ENCODE measurements around the gene UGT2A2. TPM values are rescaled to one million over a fixed set of nuclear protein-coding genes. Genes with fewer than 3 reads are reported as not detected.

Gene UGT2A2
- total RNA-seq, 1 donor from 2014 or later, result not detected

DNA sequence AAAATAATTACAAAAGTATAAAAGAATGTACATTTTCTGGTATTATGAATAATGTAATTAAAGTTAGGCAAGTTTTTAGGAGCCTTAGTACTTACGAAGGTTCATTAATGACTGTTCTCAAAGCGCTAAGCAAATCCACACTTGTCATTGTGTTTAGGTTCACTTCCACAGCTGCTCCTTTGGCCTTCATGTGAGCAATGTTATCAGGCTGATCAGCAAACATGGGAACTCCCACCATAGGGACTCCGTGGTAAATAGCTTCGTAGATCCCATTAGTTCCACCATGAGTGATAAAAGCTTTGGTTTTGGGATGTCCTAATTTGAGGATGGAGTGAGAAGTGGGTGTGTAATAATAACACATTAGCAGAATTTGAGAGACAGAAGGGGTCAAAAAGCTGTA lies 45.1 kb downstream of the UGT2A2 start:
- no peak for TF ChIP-seq EZH2phosphoT487 (IDR thresholded peaks at IDR 0.05)
- TF ChIP-seq CTCF (IDR thresholded peaks at IDR 0.05), result no peak
- no peak for TF ChIP-seq EZH2 (IDR thresholded peaks at IDR 0.05)
- no peak overlapping the region for H3K4me2 ChIP-seq
- H3K4me1 ChIP-seq, result no peaks in the 10 kb centered on the region
- peaks cover 3% of the 10 kb centered on the region for H3K4me1 Mint-ChIP-seq
- H3K4me3 Mint-ChIP-seq, result no peak overlapping the region
- H3K27ac Mint-ChIP-seq, result no peak overlapping the region
- no peaks in the 10 kb centered on the region for H3K36me3 ChIP-seq
- no peaks in the 10 kb centered on the region for H3K27me3 Mint-ChIP-seq (ENCODE audit: insufficient read depth, low read depth)
- H4K20me1 ChIP-seq (ENCODE audit: low read depth), result no peaks in the 10 kb centered on the region
- no peak overlapping the region for H3K9ac ChIP-seq
- H3K36me3 Mint-ChIP-seq, result no peaks in the 10 kb centered on the region
- no peak overlapping the region for H2AFZ ChIP-seq (replicated peaks)
- no peak for DNase-seq (ENCODE audit: low spot score)
- no peaks in the 10 kb centered on the region for H3F3A ChIP-seq (ENCODE audit: low read depth)
- H3K27me3 ChIP-seq, result no peaks in the 10 kb centered on the region
- H3K4me3 ChIP-seq, result no peak overlapping the region
- no peak overlapping the region for H3K27ac ChIP-seq
- H3K9me3 Mint-ChIP-seq, result no peaks in the 10 kb centered on the region
- H3K79me2 ChIP-seq (ENCODE audit: low read depth), result no peaks in the 10 kb centered on the region
- no peaks in the 10 kb centered on the region for H3K9me3 ChIP-seq (ENCODE audit: low read depth)

- Mint-ChIP-seq H3K4me1 (peaks cover 3% of the 10 kb centered on the region), H3K27me3 (ENCODE audit: insufficient read depth, low read depth) (no peaks in the 10 kb centered on the region), H3K27ac (no peak overlapping the region), H3K4me3 (no peak overlapping the region), H3K36me3 (no peaks in the 10 kb centered on the region), H3K9me3 (no peaks in the 10 kb centered on the region)
- no peak overlapping the region for H3K9ac ChIP-seq
- no peaks in the 10 kb centered on the region for H3K4me1 ChIP-seq
- H2AFZ ChIP-seq (replicated peaks), result no peak overlapping the region
- H3K9me3 ChIP-seq (ENCODE audit: low read depth), result no peaks in the 10 kb centered on the region
- H3K4me3 ChIP-seq, result no peak overlapping the region
- H4K20me1 ChIP-seq (ENCODE audit: low read depth), result no peaks in the 10 kb centered on the region
- no peaks in the 10 kb centered on the region for H3K27me3 ChIP-seq
- no peaks in the 10 kb centered on the region for H3K36me3 ChIP-seq
- TF ChIP-seq EZH2 (IDR thresholded peaks at IDR 0.05), result no peak
- TF ChIP-seq EZH2phosphoT487 (IDR thresholded peaks at IDR 0.05), result no peak
- TF ChIP-seq CTCF (IDR thresholded peaks at IDR 0.05), result no peak
- no peak for DNase-seq (ENCODE audit: low spot score)
- no peak overlapping the region for H3K4me2 ChIP-seq
- H3K79me2 ChIP-seq (ENCODE audit: low read depth), result no peaks in the 10 kb centered on the region
- H3K27ac ChIP-seq, result no peak overlapping the region
- no peaks in the 10 kb centered on the region for H3F3A ChIP-seq (ENCODE audit: low read depth)
These were observed 48.1 kb downstream of the UGT2A2 start for GRCh38 chr4:69591364-69591763.

- H3K27me3 Mint-ChIP-seq (ENCODE audit: insufficient read depth, low read depth), result no peaks in the 10 kb centered on the region
These were observed 49.6 kb downstream of the UGT2A2 start for GRCh38 chr4:69589884-69590283.

More at GRCh38 chr4:69589884-69590283, 49.6 kb downstream of the UGT2A2 start:
- Histone ChIP-seq H3K4me3 (no peak overlapping the region), H3K9me3 (ENCODE audit: low read depth) (no peaks in the 10 kb centered on the region), H3K79me2 (ENCODE audit: low read depth) (no peaks in the 10 kb centered on the region), H3K27ac (no peak overlapping the region), H3K4me2 (no peak overlapping the region), H2AFZ (replicated peaks) (no peak overlapping the region), H3F3A (ENCODE audit: low read depth) (no peaks in the 10 kb centered on the region), H4K20me1 (ENCODE audit: low read depth) (no peaks in the 10 kb centered on the region), H3K9ac (no peak overlapping the region), H3K36me3 (no peaks in the 10 kb centered on the region), H3K27me3 (no peaks in the 10 kb centered on the region), H3K4me1 (no peaks in the 10 kb centered on the region)
- no peaks in the 10 kb centered on the region for H3K9me3 Mint-ChIP-seq
- no peak overlapping the region for H3K4me3 Mint-ChIP-seq
- H3K36me3 Mint-ChIP-seq, result no peaks in the 10 kb centered on the region
- no peak for TF ChIP-seq EZH2phosphoT487 (IDR thresholded peaks at IDR 0.05)
- no peak for TF ChIP-seq EZH2 (IDR thresholded peaks at IDR 0.05)
- no peak for TF ChIP-seq CTCF (IDR thresholded peaks at IDR 0.05)
- H3K4me1 Mint-ChIP-seq, result peaks cover 3% of the 10 kb centered on the region
- no peak for DNase-seq (ENCODE audit: low spot score)
- H3K27ac Mint-ChIP-seq, result no peak overlapping the region
